Thoracic aorta (tissue), 2 donors: Measurements from ENCODE around the gene KIT. TPM values are rescaled to one million over a fixed set of nuclear protein-coding genes. Genes with fewer than 3 reads are reported as not detected.

ENCODE experiments used
- ATAC-seq: fragments of 150-250 bp; one replicate; pipeline ENCODE4 v1.8.0; 2017; ENCODE audit warnings: low read depth; ENCODE audit not compliant: insufficient number of reproducible peaks, low FRiP score
- DNase-seq: peaks from one replicate; pipeline ENCODE4 v3.0.0-alpha.2; 2020; ENCODE audit warnings: low spot score
- H3K27ac ChIP-seq, 2 donors: fragments of 200-600 bp; sonication (generic); 1 replicate in 1 of 2; 2 replicates in 1 of 2; pipeline ENCODE4 v1.5.1; 2016; ENCODE audit warnings: mild to moderate bottlenecking in 2 of 2, moderate library complexity in 2 of 2
- H3K27me3 ChIP-seq: fragments of 200-600 bp; sonication (generic); replicated peaks from 2 replicates; pipeline ENCODE4 v1.6.0; 2016; ENCODE audit warnings: mild to moderate bottlenecking; ENCODE audit not compliant: insufficient read depth
- H3K36me3 ChIP-seq: fragments of 200-600 bp; sonication (generic); one replicate; pipeline ENCODE4 v1.5.1; 2016
- H3K4me1 ChIP-seq, 2 donors: fragments of 200-600 bp; sonication (generic); 1 replicate in 1 of 2; 2 replicates in 1 of 2; pipeline versions ENCODE4 v1.5.1 to v1.6.0; 2016; ENCODE audit warnings: low read depth in 2 of 2, mild to moderate bottlenecking in 1 of 2; ENCODE audit not compliant: control insufficient read depth in 1 of 2
- H3K4me3 ChIP-seq: fragments of 200-600 bp; sonication (generic); 2 replicates; pipeline ENCODE4 v1.5.1; 2016; ENCODE audit warnings: mild to moderate bottlenecking
- H3K9me3 ChIP-seq: fragments of 200-600 bp; sonication (generic); 2 replicates; pipeline ENCODE4 v1.5.1; 2016
- CTCF ChIP-seq: fragments of 200-600 bp; sonication (generic); IDR thresholded peaks from one replicate; pipeline ENCODE4 v1.5.1; 2019; ENCODE audit warnings: antibody characterized with exemption
- total RNA-seq, 2 donors: library from RNA; depleted of rRNA; stranded (reverse); fragments of >200 nt; gene quantifications; one replicate each; pipeline versions ENCODE4 v1.1.0 to v1.2.3, GENCODE V29; 2016

Gene KIT
- total RNA-seq, 2 donors from 2014 or later: 17.6 to 33.8 TPM

GRCh38 chr4:54659749-54660535 lies 2.2 kb downstream of the KIT start:
- Histone ChIP-seq H3K9me3 (no peaks in the 10 kb centered on the region), H3K27ac (no peak overlapping the region), H3K4me1 (peaks cover 7 to 16% of the 10 kb centered on the region in 2 donors), H3K36me3 (no peaks in the 10 kb centered on the region), H3K27me3 (no peaks in the 10 kb centered on the region), H3K4me3 (peak overlapping the region; percentile 82)
- TF ChIP-seq CTCF: no peak
- DNase-seq (no peak), ATAC-seq (no peak)

DNA sequence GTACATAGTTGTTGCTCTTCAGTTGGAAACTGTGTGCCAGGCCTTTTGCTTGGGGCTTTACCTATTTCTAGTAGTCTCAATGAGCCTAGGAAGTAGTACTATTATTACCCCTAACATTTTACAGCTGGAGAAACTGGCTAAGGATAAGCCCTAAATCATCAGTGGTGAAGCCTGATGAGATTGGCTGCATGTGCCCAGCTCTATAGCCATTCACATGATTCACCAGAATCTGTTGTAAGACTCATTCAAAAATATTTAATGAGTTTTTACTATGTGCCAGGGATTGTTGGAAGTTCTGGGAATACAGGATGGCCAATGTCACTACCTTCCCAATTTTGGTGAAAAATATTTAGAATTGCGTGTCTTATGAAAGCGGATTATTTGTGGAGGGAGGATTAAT lies 2.8 kb downstream of the KIT start:
- TF ChIP-seq CTCF: no peak
- Histone ChIP-seq H3K4me3 (no peak overlapping the region), H3K9me3 (no peaks in the 10 kb centered on the region), H3K4me1 (peaks cover 7 to 16% of the 10 kb centered on the region in 2 donors), H3K27me3 (no peaks in the 10 kb centered on the region), H3K27ac (no peak overlapping the region), H3K36me3 (no peaks in the 10 kb centered on the region)
- ATAC-seq (no peak), DNase-seq (no peak)

- H3K27me3 ChIP-seq: no peaks in the 10 kb centered on the region
- ATAC-seq: no peak
- TF ChIP-seq CTCF: no peak
- no peak overlapping the region for H3K27ac ChIP-seq
- peaks cover 7 to 16% of the 10 kb centered on the region in 2 donors for H3K4me1 ChIP-seq
- H3K36me3 ChIP-seq: no peaks in the 10 kb centered on the region
- DNase-seq: no peak
- no peaks in the 10 kb centered on the region for H3K9me3 ChIP-seq
- H3K4me3 ChIP-seq: no peak overlapping the region
These were observed 3.4 kb downstream of the KIT start for GRCh38 chr4:54661169-54661568.

DNA sequence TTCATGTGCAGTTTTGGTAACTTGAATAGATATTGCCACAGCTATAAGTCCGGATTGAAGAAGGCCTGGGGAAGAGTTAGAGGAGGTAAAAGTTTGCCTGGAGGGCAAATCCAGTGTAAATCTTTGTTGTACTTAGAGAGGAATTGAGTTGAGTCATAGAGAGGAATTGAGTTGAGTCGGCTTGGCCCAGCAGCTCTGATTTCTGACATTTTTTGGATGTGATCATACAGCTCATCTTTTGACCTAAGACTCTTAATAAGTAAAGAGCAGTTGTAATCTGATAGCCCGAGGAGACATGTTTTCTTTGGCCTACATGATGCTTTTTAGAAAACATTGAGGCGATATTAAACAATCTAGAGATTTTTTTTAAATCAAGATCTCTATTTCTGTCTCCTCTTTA lies 3.9 kb downstream of the KIT start:
- Histone ChIP-seq H3K4me3 (no peak overlapping the region), H3K27me3 (no peaks in the 10 kb centered on the region), H3K9me3 (no peaks in the 10 kb centered on the region), H3K27ac (no peak overlapping the region), H3K36me3 (no peaks in the 10 kb centered on the region), H3K4me1 (peaks cover 7 to 16% of the 10 kb centered on the region in 2 donors)
- ATAC-seq: no peak
- DNase-seq: no peak
- no peak for TF ChIP-seq CTCF

DNA sequence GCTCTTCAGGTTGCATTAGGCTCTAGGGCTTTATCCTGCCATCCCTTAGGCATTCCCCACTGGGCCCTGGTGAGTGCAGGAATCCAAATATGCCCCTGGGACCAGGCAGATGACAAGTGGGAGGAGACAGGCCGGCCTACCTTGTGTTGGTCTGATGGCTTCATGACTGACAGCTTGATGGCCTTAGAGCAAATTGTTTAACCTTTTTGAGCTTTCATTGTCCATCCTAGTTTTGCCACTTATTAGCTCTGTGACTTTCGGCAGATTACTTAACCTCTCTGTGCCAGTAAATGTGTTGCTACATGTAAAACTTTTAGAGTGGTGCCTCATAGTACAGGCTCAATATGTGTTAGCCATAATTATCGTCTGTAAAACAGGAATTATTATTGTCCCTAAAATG lies 4.4 kb downstream of the KIT start:
- ATAC-seq (no peak), DNase-seq (no peak)
- Histone ChIP-seq H3K36me3 (no peaks in the 10 kb centered on the region), H3K4me1 (peaks cover 7 to 16% of the 10 kb centered on the region in 2 donors), H3K9me3 (no peaks in the 10 kb centered on the region), H3K27me3 (no peaks in the 10 kb centered on the region), H3K4me3 (no peak overlapping the region), H3K27ac (no peak overlapping the region)
- TF ChIP-seq CTCF: no peak
